Measurements from ENCODE around the gene CMIP.

Gene CMIP

DNA sequence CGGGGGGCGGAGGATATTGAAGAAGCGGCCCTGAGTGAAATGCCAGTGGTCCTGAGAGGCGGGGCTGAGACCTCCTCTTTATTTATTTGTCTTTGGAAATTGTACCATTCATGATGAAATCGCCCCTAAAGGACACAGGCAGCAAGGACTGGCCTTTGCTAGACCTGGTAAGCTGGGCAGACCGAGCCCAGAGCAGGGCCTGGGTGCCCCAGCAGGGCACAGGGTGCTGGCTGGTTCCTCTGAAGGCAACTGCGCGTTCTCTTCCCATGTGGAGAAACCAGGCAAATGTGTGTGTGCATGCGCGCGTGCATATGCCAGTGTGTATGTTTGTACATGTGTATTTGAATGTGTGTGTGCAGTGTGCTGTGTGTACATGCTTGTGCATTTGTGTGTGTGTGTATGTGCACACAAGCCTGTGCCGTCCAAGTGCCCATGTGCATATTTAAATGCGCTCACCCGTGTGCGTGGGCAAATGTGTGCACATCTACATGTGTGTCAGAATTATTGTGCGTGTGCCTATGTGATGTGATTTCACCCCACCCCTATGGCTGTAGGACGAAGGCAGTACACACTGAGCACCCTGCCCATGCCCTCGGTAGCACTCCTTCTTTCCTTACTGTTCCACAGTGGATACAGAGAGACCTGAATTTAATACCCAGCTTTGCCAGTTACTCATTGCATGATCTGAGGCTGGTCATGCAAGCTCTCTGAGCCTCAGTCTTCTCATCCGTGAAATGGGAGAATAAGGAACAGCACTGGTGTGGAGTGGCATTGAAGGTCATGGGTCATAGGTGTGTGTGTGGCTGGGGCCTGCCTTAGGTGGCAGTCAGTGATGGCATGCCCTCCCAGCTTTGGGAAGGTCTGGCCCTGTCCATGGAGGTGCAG is 105.2 kb downstream of the CMIP start:
- DNase-seq (ENCODE audit: low read depth in 2 of 2): no peak

DNA sequence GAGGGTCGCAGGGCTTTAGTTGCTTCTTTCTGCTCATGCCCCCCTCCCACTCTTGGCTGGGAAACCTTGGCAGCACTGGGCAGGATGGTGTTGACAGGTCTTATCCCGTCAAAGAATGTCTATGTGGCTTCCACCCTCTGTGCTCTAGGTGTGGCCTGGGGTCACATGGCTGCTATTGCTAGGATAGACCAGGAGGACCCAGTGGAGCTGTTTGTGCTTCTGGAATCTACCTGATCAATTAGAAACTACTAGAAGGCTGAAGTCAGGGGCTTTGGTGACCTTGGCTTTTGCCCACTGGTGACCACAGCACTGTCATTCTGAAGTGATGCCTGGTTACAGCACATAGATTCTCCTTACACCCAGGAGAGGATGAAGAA is 105.8 kb downstream of the CMIP start:
- no peak for DNase-seq (ENCODE audit: low read depth in 2 of 2)

DNA sequence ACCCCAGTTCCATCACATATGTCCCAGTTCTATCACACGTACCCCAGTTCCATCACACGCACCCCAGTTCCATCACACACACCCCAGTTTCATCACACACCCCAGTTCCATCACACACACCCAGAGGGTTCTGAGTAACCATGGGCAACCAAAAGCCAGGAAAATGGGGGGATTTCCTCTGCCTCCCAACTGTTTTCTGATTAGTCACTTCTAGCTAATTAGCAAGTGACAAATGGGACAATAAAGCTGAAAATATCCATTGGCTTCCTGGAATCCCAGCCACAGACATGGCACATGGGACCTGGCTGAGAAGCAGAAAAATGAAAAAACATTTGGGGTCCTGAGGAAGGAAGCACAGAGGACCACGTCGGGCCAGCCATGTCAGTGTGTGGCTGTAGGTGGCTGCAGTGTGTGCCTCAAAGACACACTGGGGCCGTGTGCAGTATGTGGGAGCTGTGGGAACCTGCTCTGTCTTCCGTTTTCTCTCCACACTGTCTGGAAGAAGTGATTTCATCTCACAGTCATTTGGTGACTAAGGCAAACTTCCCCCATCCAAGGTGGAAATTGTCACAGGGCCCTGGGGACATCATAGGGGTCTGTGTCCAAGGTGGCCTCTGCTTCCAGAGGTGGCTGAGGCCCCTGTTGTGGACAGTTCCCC is 106.7 kb downstream of the CMIP start:
- DNase-seq (ENCODE audit: low read depth in 2 of 2): no peak

DNA sequence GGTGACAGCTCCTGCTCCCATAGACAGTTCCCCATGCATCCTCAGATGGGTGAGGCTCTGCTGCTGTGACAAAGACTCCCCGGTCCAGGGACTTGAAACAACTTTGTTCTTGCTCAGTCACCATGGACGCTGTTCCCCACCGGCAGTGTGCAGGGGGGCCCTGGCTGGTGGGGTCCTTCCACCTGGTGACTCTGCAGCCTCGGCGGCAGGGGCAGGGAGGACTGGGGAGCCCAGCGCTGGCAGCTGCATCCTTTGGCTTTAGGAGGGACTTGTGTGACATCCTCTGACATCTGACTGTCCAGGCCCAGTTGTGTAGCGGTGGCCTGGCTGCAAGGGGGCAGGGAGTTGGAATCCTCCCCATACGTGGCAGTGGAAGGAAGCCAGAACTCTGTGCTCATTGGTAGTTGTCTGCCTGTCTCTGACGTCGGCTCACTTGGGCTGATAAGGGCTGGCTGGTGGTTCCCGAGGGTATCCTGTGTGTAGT is 107.3 kb downstream of the CMIP start:
- no peak for DNase-seq (ENCODE audit: low read depth in 2 of 2)

DNA sequence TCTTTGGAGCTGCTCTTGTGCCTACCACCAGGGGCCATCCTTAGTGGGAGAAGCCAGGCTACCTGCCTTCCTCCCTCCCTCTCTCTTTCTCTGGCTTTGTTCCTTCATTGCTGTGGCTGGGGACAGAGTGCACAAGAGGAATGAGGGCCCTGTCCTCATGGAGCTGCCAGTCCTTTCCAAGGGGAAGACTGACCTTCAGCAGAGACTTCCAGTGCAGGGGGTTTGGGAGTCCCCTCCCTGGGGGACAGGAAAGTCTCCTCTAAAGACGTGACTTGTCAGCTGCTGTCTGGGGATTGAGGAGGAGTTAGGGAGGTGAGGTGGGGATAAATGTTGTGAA is 108.1 kb downstream of the CMIP start:
- no peak for DNase-seq (ENCODE audit: low read depth in 2 of 2)

DNA sequence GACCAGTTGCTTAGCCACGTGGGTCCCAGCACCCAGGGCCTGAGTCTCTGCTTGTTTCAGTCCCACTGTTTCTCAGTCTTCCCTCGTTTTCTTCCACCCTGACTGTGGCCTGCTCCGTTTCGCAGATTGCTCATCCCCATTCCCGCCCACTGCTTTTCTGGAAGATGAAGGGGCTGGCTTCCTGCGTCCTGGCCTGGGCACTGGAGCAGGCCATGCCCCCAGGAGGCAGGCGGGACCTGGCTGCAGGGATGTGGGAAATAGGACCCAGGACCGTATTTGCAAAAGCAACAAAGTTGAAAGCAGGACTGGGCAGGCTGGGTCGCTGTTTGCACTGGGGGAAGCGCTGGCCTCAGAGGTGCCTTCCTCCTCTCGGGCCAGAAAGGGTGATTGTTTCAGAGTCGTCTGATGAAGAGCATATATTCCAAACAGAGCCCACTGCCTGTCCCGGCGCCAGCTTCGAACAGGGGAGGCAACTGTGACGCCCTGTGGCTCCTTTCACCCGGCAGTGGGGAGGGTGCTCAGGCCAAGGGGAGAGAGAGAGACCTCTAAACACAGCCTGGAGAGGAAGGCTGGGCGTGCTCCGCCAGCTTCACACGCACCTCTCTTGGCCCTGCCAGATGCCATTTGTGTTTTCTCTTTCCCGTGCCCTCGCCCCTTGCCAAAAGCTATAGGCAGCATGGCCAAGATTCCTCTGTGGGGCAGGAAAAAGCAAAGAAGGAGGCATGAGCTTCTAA is 108.6 kb downstream of the CMIP start:
- DNase-seq (ENCODE audit: low read depth in 2 of 2): no peak

DNA sequence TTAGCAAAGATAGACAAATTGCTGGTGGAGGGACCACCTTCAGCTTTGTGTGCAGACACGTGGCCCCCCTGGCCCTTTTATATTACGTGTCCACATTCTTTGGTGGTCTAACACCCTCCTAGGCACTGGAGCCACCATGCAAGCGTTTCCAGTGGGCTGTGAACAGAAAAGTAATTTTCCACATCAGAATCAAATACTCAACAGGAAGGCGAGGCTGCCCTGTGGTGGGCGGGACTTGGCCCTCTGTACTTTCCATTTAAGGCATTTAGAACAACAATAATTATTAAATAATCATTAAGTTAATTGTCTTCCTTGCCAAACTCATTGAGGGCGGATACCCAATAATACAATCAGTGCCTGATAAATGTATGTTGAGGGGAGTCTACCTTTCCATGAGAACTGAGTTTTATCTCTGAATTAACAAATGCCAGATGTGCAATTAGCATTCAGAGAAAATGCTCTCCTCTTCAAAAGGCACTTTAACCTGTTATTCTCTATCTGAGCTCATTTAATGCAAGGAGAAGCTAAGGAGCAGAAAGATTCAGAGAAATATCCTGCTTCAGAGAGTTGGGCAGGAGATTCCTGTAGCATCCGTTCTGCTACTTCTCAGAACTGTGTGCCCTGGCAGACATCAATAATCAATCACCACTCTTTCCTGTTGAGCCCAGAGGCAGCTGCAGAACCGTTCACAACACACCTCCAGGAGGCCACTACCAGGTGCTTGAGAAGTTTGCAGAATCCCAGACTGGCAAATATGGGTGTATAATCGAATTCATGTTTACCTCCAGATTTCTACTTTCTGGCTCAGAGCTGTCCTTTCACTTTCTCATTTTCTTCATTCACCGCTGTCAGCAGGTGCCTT is 109.4 kb downstream of the CMIP start:
- DNase-seq (ENCODE audit: low read depth in 2 of 2): no peak

DNA sequence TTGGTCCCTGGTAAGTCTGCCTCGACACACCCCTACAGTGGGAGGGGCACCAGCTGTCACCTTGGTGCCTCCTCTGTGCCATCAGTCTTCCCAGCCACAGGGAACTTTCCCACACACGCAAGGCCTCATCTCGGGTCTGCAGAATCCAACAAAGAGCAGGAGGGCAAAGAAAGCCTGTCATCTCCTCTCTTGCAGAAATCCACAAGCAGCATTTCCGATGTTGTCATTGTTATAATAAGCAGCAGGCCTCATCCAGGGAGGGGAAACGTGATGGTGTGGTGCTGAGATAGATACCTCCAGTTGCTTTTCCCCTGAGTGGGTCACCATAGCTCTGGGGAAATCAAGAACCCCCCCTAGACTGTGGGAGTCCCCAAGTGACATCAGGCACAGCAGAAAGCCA is 110.4 kb downstream of the CMIP start:
- DNase-seq (ENCODE audit: low read depth in 2 of 2): no peak

DNA sequence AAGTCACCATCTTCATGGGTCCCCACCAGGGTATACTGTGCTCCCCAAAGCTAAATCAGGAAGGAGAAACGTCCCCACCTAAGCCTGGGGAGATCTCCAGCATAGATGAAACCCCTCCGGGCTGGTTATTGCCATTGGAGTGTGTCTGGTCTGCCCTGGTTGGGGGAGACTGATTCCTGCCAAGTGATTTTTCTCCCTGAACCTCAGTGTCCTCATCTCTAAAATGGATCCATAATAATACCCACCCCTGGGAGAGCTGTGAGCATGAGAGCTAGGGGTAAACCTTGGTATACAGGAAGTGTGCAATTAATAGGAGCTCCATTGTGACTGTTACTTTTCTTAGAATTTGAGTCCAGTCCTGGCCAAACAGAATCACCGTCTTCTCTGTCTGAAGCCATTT is 111.1 kb downstream of the CMIP start:
- no peak for DNase-seq (ENCODE audit: low read depth in 2 of 2)

DNA sequence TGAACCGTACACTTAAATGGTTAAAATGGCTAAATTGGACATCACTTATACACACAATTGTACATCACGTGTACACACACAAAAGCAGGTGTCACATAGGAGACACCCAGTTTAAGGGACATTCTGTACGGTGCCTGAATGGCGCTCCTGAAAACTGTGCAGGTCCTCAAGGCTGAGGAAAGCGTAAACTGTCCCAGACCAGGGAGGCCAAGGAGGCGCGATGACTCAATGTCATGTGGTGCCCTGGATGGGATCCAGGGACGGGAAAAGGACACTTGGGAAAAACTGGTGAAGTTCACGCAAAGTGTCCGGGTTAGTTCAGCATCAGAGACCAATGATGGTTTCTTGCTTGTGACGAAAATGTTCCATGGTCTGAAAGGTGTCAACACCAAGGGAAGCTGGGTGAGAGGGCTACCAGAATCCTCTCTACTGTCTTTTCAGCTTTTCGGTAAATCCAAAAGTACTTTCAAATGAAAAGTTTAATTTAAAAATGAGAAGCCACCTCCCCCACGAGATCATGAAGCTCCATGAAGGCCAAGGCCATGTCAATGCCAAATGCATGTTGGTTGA is 112.2 kb downstream of the CMIP start:
- DNase-seq (ENCODE audit: low read depth in 2 of 2): no peak

DNA sequence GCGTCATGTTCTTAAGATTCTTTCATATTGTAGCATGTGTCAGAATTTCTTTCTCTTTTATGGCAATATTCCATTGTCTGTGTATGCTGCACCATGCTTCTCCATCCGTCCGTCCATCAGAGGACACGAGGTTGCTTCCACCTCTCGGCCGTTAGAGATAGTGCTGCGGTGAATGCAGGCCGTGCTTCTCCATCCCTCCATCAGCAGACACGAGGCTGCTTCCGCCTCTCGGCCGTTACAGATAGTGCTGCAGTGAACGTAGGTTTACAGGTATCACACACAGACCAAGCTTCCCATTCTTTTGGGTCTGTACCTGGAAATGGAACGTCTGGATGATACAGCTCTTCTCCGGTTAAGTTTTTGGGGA is 113.5 kb downstream of the CMIP start:
- DNase-seq (ENCODE audit: low read depth in 2 of 2): no peak

DNA sequence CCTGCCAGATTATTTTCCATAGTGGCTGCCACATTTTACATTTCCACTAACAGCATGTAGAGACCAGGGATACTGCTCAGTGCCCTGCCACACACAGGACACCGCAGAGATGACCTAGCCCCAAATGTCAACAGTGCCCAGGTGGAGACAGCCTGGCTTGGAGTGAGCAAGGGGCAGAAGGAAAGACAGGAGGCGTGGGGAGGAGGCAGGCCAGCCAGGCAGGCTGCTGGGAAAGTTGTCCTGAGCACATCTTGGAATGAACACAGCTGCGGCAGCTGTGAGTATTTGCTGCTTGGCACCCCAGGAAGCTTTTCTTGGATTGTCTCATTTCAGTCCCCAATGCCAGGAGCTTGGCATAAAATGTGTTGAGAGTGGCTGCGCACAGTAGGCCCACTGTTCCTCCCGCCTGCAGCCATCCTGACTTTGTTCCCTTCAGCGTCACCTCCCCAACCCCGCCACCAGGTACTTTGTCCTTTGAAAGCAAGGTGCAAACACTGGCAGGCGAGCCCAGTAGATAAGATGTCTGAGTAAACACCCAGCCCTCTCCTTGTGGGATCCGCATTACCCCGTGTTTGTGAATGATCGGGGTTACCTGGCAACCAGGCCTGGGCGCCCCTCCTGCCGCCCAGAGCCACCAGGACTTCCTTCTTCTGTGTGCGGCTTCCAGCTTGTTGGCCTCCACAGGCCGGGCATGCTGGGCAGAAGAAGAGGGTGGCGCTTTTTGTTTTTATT is 114.0 kb downstream of the CMIP start:
- no peak for DNase-seq (ENCODE audit: low read depth in 2 of 2)

DNA sequence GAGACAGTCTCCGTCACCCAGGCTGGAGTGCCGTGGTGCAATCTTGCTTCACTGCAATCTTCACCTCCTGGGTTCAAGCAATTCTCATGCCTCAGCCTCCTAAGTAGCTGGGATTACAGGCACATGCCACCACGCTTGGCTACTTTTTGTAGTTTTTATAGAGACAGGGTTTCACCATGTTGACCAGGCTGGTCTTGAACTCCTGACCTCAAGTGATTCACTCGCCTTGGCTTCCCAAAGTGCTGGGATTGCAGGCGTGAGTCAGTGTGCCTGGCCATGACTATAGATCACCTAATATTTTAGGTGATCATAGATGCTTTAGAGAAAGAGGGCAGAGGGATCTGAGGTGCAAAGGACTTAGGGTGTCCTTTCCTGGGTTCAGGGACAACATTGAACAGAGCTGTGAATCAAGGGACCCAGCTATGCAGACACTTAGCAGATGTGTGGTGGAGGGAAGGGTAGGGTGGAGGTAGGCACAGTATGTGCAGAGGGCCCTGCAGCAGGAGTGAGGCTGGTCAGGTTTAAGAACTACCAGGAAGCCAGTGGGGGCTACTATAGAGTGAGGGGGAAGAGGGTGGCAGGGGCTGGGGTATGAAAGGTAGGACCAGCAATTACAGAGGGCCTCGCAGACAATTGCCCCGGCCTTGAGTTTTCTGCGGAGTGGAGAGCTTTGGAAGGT is 116.5 kb downstream of the CMIP start:
- no peak for DNase-seq (ENCODE audit: low read depth in 2 of 2)

DNA sequence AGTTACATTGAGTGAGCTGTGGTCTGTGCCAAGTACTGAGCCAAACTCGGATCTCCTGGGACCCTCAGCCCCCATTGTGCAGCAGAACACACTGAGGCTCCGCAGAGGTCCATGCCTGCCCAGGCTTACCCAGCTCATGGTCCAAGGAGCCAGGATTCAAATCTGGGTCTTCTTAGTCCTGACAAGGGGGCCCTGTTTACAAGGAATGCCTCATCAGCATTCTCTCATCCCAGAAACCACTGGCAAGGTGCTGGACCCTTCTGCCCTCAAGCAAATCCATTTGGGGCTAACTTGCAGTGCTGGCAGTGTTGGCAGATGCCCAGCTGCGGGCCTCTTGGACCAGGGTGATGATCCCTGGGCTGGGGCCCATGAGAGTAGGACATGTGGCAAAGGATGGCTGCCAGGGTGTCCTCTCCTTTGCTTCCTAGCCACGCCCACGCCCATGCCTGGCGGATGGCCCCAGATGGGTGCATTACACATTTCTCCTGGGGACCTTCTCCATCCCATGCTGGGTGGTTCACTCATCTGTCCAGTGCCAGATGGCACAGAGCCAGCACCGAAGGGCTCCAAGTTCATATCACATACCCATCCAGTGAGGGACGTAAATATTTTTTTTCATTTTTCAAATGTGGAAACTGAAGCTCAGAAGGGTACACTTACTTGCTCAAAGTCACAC is 117.7 kb downstream of the CMIP start:
- no peak for DNase-seq (ENCODE audit: low read depth in 2 of 2)

DNA sequence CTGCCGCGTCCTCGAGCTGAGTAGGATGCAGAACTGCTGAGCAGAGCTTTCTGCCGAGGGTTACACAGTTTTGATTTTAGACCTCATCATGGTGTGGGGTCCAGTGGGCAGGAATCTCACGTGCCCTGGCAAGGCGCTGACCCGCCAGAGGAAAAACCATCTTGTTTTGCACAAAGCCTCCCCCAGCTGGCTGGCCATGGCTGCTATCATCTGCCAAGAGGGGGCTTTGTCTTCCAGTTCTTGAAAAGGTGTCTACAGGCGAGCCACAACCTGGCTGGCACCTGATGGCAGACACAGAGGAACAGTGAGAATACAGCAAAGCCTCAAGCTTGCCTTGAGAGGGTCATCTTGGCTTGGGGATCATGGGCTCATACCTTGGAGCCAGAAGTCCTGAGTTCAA is 118.3 kb downstream of the CMIP start:
- DNase-seq (ENCODE audit: low read depth in 2 of 2): no peak

DNA sequence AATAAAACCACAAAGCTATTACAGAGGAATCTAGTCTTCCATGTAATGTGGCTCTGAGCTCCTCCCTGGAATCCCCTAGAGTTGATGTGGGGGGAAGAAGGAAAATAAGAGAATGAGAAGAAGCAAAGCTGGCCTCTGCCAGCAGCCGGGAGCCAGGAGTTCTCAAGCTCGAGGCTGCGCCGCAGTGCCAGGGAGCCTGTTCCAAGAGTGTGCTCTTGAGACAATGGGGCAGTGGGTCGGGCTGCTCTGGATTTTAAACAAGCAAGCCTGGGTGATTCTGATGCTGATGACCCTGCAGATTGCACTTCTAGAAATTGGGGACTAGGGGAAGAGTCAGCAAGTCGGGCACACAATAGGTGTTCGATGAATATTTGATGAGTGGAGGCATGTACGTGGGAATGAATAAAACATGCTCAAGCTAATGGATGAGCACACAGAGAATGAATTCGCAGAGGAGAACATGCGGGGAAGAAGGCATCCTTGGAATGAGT is 119.9 kb downstream of the CMIP start:
- DNase-seq (ENCODE audit: low read depth in 2 of 2): no peak

DNA sequence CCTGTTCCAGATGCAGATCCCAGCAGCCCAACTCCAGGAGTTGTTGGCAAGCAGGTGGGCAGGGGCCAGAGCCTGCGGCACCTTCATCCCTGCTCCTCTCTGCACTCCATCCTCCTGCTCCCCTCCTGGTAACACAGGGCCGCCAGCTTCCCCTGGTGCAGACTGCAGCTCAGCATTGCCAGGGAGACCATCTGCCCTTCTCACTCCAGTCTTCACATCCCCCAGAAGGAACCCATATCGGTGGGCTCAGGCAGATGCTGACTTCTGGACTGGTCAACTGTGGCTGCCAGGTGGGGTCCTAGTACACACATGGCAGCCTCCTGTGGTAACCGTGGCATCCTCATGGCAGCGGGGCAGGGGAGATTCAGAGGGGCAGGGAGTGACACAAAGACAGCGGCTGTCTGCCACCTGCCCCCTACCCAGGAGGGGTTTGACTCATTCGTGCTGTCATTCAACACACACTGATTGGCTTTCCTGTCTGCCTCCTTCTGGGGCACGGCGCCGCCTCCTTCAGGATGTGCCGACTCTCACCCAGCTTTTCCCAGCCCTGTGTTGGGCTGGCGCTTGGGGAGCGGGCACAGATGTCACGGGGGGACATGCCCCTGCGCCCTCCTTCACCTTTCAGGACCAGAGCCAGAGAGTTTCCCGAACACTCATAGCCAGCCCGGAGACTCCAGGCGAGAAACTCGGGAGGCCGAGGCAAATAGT is 120.9 kb downstream of the CMIP start:
- no peak for DNase-seq (ENCODE audit: low read depth in 2 of 2)

DNA sequence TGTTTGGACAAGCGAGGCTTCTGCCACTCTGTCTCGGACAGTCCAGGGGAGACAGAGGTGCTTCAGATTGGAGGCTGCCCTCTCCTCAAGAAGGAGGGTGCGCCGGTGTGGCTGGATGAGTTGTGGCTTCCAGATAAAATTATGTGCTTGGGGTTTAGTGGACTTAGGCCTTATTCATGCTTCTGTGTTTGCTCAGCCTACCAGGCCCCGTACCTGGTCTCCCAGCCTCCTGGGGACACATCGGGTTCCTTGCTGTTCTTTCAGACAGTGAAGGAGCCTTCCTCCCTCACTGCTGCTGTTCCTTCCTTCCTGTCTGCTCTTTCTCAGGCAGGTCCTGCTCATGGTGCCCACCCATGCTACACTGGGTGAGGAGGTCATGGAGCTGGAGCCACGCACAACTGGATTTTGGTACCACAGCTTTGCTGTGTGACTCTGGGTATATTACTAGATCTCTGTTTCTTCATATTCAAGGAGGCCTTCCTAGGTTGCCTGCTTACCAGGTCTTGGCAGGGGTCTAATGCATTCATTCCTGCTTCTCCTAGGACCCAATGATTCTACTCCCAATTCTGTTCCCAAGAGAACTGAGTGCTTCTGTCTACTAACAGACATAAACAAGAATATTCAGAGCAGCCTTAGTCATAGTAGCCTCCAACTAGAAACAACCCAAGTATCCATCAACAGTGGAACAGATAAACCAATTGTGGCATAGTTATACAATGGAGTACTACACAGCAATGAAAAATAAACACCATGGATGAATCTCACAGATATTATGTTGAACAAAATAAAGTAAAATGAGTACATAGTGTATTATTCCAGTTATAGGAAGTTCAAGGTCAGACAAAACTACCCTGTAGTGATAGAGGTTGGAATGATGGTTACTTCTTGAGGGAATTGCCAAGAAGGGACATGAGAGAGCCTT is 121.7 kb downstream of the CMIP start:
- DNase-seq (ENCODE audit: low read depth in 2 of 2): no peak

Data from stimulated activated CD4-positive, alpha-beta T cell treated with anti-CD3 and anti-CD28 coated beads, Interleukin-1b, Interleukin-23, amount 100 ng/mL, for 1 hour (primary cell).